BE2C (cell line): ENCODE measurements around the gene NSF.

Experiments
- DNase-seq: peaks from one replicate; pipeline ENCODE4 v3.0.0-alpha.2; 2020
- H3K27me3 ChIP-seq: fragments of 250-450 bp; sonication (Bioruptor Pico); 2 replicates; pipeline ENCODE4 v1.5.1; 2020; ENCODE audit warnings: mild to moderate bottlenecking
- H3K36me3 ChIP-seq: fragments of 250-450 bp; sonication (Bioruptor Pico); 2 replicates; pipeline ENCODE4 v1.5.1; 2020; ENCODE audit warnings: mild to moderate bottlenecking
- H3K4me1 ChIP-seq: fragments of 250-450 bp; sonication (Bioruptor Pico); 2 replicates; pipeline ENCODE4 v1.5.1; 2020
- H3K4me3 ChIP-seq: 2 replicates; pipeline ENCODE4 v1.5.1; 2011; ENCODE audit warnings: low read depth, low read length
- H3K9me3 ChIP-seq: fragments of 250-450 bp; sonication (Bioruptor Pico); 2 replicates; pipeline ENCODE4 v1.5.1; 2020
- CTCF ChIP-seq: IDR thresholded peaks from 2 replicates; pipeline ENCODE4 v1.5.1; 2012; ENCODE audit warnings: mild to moderate bottlenecking, low read depth, low read length

Gene NSF

GRCh38 chr17:46796524-46796923 lies 206.1 kb downstream of the NSF start:
- Histone ChIP-seq H3K27me3 (no peaks in the 10 kb centered on the region), H3K4me3 (no peak overlapping the region), H3K9me3 (no peaks in the 10 kb centered on the region), H3K36me3 (no peaks in the 10 kb centered on the region), H3K4me1 (no peaks in the 10 kb centered on the region)
- no peak for TF ChIP-seq CTCF
- DNase-seq: no peak

GRCh38 chr17:46796956-46797530 lies 206.6 kb downstream of the NSF start:
- Histone ChIP-seq H3K4me3 (no peak overlapping the region), H3K27me3 (no peaks in the 10 kb centered on the region), H3K4me1 (no peaks in the 10 kb centered on the region), H3K36me3 (no peaks in the 10 kb centered on the region), H3K9me3 (no peaks in the 10 kb centered on the region)
- TF ChIP-seq CTCF: no peak
- DNase-seq: no peak

- no peaks in the 10 kb centered on the region for H3K4me1 ChIP-seq
- H3K27me3 ChIP-seq: no peaks in the 10 kb centered on the region
- TF ChIP-seq CTCF: no peak
- no peaks in the 10 kb centered on the region for H3K9me3 ChIP-seq
- DNase-seq: no peak
- H3K36me3 ChIP-seq: no peaks in the 10 kb centered on the region
- no peak overlapping the region for H3K4me3 ChIP-seq
Observed at GRCh38 chr17:46800573-46800972, 210.1 kb downstream of the NSF start.

- no peak overlapping the region for H3K4me3 ChIP-seq
- no peak for DNase-seq
- no peaks in the 10 kb centered on the region for H3K27me3 ChIP-seq
Observed at GRCh38 chr17:46802800-46803199, 212.3 kb downstream of the NSF start.

GRCh38 chr17:46803544-46803943 lies 213.1 kb downstream of the NSF start:
- Histone ChIP-seq H3K36me3 (no peaks in the 10 kb centered on the region), H3K4me1 (no peaks in the 10 kb centered on the region), H3K4me3 (no peak overlapping the region), H3K9me3 (no peaks in the 10 kb centered on the region), H3K27me3 (no peaks in the 10 kb centered on the region)
- DNase-seq: no peak
- TF ChIP-seq CTCF: no peak

More at GRCh38 chr17:46802800-46803199, 212.3 kb downstream of the NSF start:
- Histone ChIP-seq H3K9me3 (no peaks in the 10 kb centered on the region), H3K4me1 (no peaks in the 10 kb centered on the region), H3K36me3 (no peaks in the 10 kb centered on the region)
- TF ChIP-seq CTCF: no peak

GRCh38 chr17:46805771-46806170 lies 215.3 kb downstream of the NSF start:
- H3K4me3 ChIP-seq: no peak overlapping the region
- H3K4me1 ChIP-seq: no peaks in the 10 kb centered on the region; the same call in 1 of the 2 replicates
- no peak for TF ChIP-seq CTCF
- H3K9me3 ChIP-seq: no peaks in the 10 kb centered on the region
- H3K27me3 ChIP-seq: no peaks in the 10 kb centered on the region
- no peaks in the 10 kb centered on the region for H3K36me3 ChIP-seq
- DNase-seq: no peak
